AG09309 (cell line): ENCODE results near the gene SLC51A.
"Not testable (repeated sequence)": the region's sequence is repeated elsewhere in the genome, so short reads cannot be mapped to it uniquely, and the experiment has no call there.

Experiments used
- DNase-seq: peaks from one replicate; pipeline ENCODE4 v3.0.0-alpha.2; 2010; ENCODE audit warnings: low read depth
- H3K4me3 ChIP-seq: 2 replicates; pipeline ENCODE4 v1.5.1; 2011; ENCODE audit warnings: mild to moderate bottlenecking, low read depth, low read length, moderate library complexity; ENCODE audit not compliant: control insufficient read depth
- TF ChIP-seq, protein P1 (sequence below): IDR thresholded peaks from 2 replicates; pipeline ENCODE4 v1.5.1; 2011; ENCODE audit warnings: mild to moderate bottlenecking, low read depth, low read length, inconsistent platforms; ENCODE audit not compliant: insufficient read depth, control insufficient read depth; ENCODE audit errors: missing control alignments

The SLC51A gene

DNA sequence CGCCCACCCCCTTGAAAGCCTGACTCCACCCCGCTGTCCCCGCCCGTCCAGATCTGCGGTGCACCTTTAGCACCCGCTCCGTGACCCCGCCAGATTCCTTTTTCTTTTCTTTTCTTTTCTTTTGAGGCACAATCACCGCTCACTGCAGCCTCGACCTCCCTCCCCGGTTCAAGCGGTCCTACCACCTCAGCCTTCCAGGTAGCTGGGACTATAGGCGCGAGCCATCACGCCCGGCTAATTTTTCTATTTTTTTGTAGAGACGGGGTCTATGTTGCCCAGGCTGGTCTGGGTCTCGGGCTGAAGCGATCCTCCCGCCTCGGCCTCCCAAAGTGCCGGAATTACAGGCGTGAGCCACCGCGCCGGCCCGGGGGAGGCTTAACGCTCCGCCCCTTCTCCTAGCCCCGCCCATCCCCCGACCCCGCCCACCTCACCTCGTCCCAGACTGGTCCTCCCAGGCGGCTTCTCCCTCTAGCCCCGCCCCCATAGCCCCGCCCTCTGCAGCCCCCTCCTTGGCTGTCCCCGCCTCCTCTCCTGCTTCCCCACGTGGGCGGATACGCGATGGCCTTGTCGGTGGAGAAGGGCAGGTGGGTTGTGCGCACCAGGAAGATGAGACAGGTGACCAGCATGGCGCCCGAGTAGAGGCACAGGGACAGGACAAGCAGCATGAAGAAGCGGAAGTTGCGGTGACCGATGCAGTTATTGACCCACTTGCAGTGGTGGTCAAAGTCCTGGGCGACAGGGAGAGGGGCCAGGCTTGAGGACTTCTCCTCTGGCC is 8.3 kb upstream of the SLC51A start:
- TF ChIP-seq, protein P1, sequence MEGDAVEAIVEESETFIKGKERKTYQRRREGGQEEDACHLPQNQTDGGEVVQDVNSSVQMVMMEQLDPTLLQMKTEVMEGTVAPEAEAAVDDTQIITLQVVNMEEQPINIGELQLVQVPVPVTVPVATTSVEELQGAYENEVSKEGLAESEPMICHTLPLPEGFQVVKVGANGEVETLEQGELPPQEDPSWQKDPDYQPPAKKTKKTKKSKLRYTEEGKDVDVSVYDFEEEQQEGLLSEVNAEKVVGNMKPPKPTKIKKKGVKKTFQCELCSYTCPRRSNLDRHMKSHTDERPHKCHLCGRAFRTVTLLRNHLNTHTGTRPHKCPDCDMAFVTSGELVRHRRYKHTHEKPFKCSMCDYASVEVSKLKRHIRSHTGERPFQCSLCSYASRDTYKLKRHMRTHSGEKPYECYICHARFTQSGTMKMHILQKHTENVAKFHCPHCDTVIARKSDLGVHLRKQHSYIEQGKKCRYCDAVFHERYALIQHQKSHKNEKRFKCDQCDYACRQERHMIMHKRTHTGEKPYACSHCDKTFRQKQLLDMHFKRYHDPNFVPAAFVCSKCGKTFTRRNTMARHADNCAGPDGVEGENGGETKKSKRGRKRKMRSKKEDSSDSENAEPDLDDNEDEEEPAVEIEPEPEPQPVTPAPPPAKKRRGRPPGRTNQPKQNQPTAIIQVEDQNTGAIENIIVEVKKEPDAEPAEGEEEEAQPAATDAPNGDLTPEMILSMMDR: no peak
- no peak for DNase-seq
- peak overlapping the region; percentile 12 for H3K4me3 ChIP-seq

GRCh38 chr3:196208942-196209695 is 7.2 kb upstream of the SLC51A start:
- no peak overlapping the region for H3K4me3 ChIP-seq
- DNase-seq: no peak
- TF ChIP-seq, protein P1: no peak

- not testable (repeated sequence) for DNase-seq
These were observed 6.2 kb upstream of the SLC51A start for GRCh38 chr3:196209944-196210672.

DNA sequence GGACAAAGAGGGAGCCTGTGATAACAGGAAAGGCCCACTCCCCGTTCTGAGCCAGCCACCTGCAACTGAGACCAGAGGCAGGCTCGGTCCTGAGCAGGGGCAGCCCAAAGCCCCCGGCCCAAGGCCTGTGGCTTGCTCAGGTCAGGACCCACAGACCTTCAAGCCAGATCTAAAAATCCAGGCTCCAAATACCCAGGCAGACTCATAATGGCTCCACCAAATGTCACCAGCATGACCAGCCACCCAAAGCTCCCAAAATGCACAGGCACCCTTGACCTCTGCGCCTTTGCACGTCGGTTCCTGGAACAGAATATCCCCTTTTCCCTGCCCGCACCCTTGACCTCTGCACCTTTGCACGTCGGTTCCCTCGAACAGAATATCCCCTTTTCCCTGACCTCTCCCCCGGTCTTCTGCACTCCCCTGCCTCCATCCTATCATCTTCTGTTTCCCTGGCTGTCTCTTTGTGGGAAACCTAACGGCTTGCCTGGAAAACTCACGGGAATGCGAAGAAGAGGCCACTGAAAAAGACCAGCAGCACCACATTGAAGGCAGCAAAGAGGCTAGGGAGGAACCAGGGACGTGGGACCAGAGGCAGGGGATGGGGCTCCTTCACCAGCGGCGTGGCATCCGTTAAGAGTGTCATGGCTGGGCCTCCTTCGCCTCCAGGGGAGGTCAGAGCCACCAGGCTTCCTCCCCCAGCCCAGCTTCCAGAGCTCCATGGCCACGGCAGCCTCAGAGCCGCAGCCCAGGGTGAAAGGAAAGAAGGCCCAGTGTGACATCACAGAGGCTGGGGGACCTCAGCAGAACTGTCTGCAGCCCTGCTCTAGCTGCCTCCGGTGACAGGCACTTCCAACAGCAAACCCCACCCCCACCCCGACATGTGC is 5.4 kb upstream of the SLC51A start, which contains the start of gene ZDHHC19:
ZDHHC19 (minus strand) TSS at position 728 of the 884 bp plus-strand sequence; CDS start at position 643, 85 bp downstream.
- no peak for DNase-seq
- H3K4me3 ChIP-seq: no peak within 1 kb of the TSS
- TF ChIP-seq, protein P1: no peak

More at GRCh38 chr3:196209944-196210672, 6.2 kb upstream of the SLC51A start:
- not testable (repeated sequence) for H3K4me3 ChIP-seq

- TF ChIP-seq, protein P1: no peak
- no peak overlapping the region for H3K4me3 ChIP-seq
- DNase-seq: no peak
These were observed 1.4 kb upstream of the SLC51A start for GRCh38 chr3:196214783-196215441.

DNA sequence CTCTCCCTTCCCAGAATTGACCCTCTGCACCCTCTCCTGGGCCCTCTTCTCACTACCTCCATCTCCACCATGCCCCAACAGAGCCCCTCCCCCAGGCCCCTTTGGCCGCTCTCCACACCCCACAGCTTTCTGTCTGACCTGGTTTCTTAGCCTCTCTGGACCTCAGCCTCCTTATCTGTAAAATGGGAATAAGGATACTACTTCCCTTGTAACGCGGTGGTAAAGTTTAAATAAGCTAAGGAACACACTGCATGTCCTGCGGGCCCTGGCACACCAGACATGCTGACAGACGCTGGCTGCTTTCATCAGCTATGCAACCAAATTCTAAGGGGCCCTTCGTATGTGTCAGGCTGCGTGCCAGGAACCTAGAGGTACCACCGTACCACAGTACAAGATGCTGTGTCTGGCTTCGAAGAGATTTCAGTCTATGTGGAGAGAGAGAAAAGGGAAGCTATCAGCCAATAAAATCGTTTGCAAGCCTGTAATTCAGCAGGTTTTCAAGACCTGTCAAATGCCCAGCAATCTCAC is 777 bp upstream of the SLC51A start:
- TF ChIP-seq, protein P1: no peak
- DNase-seq: no peak
- H3K4me3 ChIP-seq: no peak overlapping the region
